GM12873 (cell line): ENCODE results near the gene C3orf85.

Source experiments
- CTCF ChIP-seq: IDR thresholded peaks from 2 replicates; pipeline ENCODE4 v1.5.1; 2012; ENCODE audit warnings: low read depth, mild to moderate bottlenecking, moderate library complexity, low read length, control low read depth; ENCODE audit not compliant: insufficient read depth; ENCODE audit errors: missing control alignments

C3orf85 gene

GRCh38 chr3:109175411-109175810 lies 38.9 kb downstream of the C3orf85 start:
- TF ChIP-seq CTCF = no peak

- TF ChIP-seq CTCF = no peak
Measured at GRCh38 chr3:109176726-109177125, 40.2 kb downstream of the C3orf85 start.

- no peak for TF ChIP-seq CTCF
Measured at GRCh38 chr3:109177908-109178307, 41.4 kb downstream of the C3orf85 start.

GRCh38 chr3:109178708-109179107 lies 42.2 kb downstream of the C3orf85 start:
- no peak for TF ChIP-seq CTCF

- no peak for TF ChIP-seq CTCF
Measured at GRCh38 chr3:109184726-109185125, 48.2 kb downstream of the C3orf85 start.

- TF ChIP-seq CTCF = no peak
Measured at GRCh38 chr3:109187390-109187789, 50.9 kb downstream of the C3orf85 start.

GRCh38 chr3:109188741-109189140 lies 52.2 kb downstream of the C3orf85 start:
- no peak for TF ChIP-seq CTCF

- no peak for TF ChIP-seq CTCF
Measured at GRCh38 chr3:109191421-109191820, 54.9 kb downstream of the C3orf85 start.
